ENCODE data around the gene SULT1A3.
"Not testable (repeated sequence)": the region's sequence is repeated elsewhere in the genome, so short reads cannot be mapped to it uniquely, and the experiment has no call there.

Gene SULT1A3

DNA sequence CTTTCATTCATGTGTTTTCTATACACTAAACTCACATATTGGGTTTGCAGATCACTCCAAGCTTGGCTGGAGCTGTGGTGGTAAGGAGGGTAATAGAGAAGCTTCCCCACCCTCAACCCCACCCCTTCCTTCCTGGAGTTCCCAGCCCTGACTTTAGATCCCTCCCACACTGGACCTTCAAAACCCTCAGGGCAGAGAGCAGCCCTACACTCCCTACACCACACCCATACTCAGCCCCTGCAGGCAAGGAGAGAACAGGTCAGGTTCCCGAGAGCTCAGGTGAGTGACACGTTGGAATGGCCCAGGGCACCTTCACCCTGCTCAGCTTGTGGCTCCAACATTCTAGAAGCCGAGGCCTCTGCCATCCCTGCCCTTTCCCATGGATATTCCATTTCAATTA lies at the start of gene SULT1A3:
SULT1A3 (plus strand) TSS at position 207 of the 400 bp plus-strand sequence. CDS start 1,474 bp downstream, outside the sequence.
- not testable (repeated sequence) for DNase-seq (ENCODE audit: low read depth)

DNA sequence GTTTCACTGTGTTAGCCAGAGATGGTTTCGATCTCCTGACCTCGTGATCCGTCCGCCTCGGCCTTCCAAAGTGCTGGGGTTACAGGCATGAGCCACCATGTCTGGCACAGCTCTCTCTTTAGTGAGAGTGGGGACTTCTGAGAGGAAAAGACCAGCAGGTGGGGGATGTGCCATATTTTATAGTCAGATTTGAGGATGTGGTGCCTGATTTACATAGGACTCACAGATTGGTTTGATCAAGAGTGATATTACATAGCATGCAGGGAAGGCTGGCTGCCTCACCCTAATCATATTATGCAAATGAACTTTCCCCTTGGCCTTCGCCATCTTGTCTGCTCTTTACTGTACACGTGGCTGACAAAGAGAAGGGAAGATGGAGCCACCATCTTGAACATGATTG lies 48.0 kb upstream of the SULT1A3 start:
- no peak for DNase-seq (ENCODE audit: low read depth)

DNA sequence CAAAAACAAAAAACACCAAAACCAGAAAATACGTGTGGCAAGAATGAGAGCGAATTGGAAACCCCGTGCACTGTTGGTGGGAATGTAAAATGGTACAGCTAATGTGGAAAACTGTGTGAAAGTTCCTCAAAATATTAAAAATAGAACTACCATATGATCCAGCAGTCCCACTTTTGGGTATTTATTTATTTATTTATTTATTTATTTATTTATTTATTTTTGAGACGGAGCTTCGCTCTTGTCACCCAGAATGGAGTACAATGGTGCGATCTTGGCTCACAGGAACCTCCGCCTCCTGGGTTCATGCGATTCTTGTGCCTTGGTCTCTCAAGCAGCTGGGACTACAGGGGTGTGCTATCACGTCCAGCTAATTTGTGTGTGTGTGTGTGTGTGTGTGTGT lies 46.5 kb upstream of the SULT1A3 start:
- no peak for DNase-seq (ENCODE audit: low read depth)

DNA sequence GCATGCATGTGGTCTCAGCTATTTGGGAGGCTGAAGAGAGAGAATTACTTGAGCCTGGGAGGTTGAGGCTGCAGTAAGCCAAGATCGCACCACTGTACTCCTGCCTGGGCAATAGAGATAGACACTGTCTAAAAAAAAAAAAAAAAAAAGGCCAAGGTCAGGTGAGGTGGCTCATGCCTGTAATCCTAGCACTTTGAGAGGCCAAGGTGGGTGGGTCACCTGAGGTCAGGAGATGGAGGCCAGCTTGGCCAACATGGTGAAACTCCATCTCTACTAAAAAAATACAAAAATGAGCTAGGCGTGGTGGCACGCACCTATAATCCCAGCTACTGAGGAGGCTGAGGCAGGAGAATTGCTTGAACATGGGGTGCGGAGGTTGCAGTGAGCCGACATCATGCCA lies 43.9 kb upstream of the SULT1A3 start:
- no peak for DNase-seq (ENCODE audit: low read depth)

DNA sequence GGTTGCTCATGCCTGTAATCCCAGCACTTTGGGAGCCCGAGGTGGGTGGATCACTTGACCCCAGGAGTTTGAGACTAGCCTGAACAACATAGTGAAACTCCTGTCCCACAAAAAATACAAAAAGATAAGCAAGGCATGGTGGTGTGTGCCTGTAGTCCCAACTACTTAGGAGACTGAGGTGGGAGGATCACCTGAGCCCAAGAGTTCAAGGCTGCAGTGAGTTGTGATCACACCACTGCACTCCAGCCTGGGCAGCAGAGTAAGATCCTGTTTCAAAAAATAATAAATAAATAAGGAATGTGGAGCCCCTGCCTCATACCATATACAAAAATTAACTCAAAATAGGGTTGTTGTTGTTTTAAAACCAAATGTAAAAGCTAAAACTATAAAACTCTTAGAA lies 41.8 kb upstream of the SULT1A3 start:
- DNase-seq (ENCODE audit: low read depth), result no peak

DNA sequence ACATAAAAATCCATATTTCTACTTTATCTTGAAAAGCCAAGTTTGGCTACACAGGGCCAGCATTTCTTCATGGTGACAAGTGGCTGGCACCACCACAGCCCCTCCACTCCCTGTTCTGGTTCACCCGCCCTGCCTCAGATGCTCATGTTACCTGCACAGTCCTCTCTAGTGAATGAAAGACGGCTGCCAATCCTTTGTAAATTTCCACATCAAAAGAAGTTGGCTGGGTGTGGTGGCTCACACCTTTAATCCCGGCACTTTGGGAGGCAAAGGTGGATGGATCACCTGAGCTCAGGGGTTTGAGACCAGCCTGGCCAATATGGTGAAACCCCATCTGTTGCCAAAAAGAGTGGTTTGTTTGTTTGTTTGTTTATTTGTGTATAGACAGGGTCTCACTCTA lies 35.5 kb upstream of the SULT1A3 start:
- DNase-seq (ENCODE audit: low read depth), result no peak

DNA sequence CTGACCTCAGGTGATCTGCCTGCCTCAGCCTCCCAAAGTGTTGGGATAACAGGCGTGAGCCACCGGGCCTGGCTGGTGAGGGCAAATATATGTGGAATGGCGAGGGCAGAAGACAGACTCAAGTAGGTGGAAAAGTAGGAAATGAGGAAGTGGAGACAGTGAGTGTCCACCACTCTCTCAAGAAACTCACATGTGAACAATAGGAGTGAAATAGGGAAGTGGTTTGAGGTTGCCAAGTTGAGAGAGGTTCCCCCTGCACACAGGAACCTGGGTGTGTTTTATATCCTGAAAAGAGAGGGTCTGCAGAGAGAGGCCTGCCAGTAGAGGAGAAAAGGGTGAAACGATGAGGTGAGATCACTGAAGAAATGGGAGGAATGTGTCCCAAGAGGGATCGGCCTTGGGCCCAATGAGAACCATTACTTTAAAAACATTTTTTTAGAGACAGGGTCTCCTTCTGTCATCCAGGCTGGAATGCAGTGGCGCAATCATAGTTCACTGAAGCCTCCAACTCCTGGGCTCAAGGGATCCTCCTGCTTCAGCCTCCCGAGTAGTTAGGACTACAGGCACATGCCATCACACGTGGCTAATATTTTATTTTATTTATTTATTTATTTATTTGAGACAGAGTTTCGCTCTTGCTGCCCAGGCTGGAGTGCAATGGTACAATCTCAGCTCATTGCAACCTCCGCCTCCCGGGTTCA lies 32.7 kb upstream of the SULT1A3 start:
- DNase-seq (ENCODE audit: low read depth), result no peak

DNA sequence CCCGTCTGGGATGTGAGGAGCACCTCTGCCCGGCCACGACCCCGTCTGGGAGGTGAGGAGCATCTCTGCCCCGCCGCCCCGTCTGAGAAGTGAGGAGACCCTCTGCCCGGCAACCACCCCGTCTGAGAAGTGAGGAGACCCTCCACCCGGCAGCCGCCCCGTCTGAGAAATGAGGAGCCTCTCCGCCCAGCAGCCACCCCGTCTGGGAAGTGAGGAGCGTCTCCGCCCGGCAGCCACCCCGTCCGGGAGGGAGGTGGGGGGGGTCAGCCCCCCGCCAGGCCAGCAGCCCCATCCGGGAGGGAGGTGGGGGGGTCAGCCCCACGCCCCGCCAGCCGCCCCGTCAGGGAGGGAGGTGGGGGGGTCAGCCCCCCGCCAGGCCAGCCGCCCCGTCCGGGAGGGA lies 30.3 kb upstream of the SULT1A3 start:
- not testable (repeated sequence) for DNase-seq (ENCODE audit: low read depth)

DNA sequence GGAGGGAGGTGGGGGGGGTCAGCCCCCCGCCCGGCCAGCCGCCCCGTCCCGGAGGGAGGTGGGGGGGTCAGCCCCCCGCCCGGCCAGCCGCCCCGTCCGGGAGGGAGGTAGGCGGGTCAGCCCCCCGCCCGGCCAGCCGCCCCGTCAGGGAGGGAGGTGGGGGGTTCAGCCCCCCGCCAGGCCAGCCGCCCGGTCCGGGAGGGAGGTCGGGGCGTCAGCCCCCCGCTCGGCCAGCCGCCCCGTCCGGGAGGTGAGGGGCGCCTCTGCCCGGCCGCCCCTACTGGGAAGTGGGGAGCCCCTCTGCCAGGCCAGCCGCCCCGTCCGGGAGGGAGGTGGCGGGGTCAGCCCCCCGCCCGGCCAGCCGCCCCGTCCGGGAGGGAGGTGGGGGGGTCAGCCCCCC lies 29.6 kb upstream of the SULT1A3 start:
- DNase-seq (ENCODE audit: low read depth), result not testable (repeated sequence)

DNA sequence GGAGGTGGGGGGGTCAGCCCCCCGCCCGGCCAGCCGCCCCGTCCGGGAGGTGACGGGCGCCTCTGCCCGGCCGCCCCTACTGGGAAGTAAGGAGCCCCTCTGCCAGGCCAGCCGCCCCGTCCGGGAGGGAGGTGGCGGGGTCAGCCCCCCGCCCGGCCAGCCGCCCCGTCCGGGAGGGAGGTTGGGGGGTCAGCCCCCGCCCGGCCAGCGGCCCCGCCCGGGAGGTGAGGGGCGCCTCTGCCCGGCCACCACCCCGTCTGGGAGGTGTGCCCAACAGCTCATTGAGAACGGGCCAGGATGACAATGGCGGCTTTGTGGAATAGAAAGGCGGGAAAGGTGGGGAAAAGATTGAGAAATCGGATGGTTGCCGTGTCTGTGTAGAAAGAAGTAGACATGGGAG lies 28.9 kb upstream of the SULT1A3 start:
- not testable (repeated sequence) for DNase-seq (ENCODE audit: low read depth)

DNA sequence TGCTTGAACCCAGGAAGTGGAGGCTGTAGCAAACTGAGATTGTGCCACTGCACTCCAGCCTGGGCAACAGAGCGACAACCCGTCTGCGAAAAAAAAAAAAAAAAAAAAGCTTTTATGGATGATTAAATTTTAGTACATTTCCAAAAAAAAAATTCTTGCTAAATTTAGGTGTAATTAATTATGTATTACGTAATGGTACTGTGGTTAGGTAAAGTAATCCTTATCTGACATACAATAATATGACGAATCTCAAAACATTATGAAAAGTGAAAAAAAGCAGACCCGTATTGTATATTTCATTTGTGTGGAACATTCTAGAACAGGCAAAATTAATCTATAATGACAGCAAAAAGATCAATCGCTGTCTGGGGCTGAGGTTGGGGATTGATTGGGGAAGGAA lies 26.0 kb upstream of the SULT1A3 start:
- no peak for DNase-seq (ENCODE audit: low read depth)

DNA sequence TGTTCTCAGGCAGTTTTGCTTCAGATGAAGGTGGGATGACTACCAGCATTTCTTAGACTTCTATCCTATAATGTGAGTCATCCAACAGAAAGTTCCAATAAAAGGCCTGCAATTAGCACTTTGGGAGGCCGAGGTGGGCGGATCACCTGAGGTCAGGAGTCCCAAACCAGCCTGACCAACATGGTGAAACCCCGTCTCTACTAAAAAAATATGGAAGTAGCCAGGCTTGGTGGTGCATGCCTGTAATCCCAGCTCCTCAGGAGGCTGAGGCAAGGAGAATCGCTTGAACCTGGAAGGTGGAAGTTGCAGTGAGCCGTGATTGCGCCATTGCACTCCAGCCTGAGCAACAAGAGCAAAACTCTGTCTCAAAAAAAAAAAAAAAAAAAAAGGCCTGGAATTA lies 22.2 kb upstream of the SULT1A3 start:
- DNase-seq (ENCODE audit: low read depth), result not testable (repeated sequence)

DNA sequence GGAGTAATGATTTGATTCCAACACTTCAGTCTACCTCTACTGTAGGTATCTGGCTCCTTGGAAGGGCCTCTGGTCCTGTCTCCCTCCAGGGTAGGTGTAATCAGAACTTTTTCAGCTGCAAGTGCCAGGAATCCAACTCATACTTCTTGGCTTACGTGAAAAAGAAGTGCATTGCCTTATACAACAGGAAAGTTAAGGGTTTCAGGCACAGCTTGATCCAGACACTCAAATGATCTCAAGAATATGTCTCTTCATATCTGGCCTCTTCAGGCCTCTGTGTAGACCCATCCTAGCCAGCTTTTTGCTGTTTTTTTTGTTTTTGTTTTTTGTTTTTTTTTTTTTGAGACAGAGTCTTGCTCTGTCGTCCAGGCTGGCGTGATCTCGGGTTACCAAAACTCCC lies 19.9 kb upstream of the SULT1A3 start:
- no peak for DNase-seq (ENCODE audit: low read depth)

DNA sequence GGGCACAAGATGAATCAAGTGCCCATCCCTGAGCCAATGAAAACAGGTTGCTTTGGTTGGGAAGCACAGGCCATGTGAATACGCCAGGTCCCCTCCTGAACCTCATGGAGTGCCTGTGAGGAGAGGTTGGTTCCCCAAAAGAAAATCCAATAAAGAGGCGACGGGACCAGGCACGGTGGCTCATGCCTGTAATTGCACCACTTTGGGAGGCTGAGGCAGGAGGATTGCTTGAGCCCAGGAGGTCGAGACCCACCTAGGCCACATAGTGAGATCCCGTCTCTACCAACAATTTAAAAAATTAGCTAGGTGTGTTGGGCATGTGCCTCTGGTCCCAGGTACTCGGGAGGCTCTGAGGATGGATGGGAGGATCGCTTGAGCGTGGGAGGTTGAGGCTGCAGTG lies 19.1 kb upstream of the SULT1A3 start:
- no peak for DNase-seq (ENCODE audit: low read depth)

DNA sequence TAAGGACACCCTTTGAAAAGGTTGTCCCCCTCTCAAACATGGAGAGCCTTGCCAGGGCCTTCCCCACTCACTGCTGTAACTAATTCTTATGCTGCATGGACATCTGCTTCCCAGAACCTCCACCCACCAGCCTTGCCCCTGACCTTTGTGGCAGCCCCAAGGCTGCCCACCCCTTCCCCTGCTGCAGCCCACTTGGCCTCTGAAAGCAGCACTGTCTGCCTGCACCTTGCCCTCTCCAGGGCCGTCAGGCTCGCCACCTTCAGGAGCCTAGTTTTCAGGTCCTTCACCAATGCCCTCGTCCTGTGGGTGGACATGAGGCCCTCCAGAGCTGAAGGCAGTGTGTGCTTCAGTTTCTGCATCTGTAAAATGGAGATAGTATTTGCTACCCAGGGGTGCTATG lies 18.3 kb upstream of the SULT1A3 start:
- no peak for DNase-seq (ENCODE audit: low read depth)

DNA sequence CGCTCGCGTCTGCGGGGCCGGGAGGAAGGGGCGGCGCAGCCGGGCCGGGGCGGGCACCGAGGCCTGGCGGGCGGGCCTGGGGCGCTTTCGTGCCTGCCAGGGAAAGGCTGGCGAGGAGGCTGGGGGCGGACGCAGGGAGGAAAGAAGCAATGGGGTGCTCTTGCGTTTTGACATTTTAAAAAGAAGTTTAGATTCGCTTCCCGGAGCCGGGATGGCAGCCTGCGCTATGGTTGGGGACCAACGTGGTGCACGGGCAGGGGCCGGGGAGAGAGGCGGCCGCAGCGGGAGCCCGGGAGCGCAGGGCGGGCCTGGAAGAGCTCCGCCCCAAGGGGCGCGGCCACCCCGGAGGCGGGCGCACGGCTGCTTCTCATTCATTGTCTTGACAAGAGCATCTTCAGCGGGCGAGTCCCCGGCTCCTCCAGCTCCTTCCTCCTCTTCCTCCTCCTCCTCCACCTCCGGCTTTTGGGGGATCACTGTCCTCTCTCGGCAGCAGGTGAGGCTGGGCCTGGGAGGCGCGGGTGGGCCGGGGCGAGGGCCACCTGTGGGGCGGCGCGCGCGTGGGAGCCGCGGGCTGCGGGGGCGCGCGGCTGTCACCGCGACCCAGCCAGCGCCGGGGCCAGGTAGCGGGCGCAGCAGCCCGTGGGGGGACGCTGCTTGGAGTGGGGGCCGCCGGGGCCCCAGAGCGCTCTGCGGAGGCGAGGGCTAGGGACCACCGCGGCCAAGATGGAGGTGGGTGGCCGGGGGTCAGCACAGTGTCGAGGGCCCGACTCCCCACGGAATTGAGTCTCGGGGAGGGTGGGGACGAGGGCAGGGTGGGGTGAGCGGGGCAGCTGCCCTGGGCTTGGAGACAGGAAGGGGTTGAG lies 15.6 kb upstream of the SULT1A3 start, which contains the start of gene CORO1A:
CORO1A (plus strand) TSS at position 370 of the 863 bp plus-strand sequence. CDS start 1,608 bp downstream, outside the sequence.
- peak; percentile 8 for DNase-seq (ENCODE audit: low read depth)

DNA sequence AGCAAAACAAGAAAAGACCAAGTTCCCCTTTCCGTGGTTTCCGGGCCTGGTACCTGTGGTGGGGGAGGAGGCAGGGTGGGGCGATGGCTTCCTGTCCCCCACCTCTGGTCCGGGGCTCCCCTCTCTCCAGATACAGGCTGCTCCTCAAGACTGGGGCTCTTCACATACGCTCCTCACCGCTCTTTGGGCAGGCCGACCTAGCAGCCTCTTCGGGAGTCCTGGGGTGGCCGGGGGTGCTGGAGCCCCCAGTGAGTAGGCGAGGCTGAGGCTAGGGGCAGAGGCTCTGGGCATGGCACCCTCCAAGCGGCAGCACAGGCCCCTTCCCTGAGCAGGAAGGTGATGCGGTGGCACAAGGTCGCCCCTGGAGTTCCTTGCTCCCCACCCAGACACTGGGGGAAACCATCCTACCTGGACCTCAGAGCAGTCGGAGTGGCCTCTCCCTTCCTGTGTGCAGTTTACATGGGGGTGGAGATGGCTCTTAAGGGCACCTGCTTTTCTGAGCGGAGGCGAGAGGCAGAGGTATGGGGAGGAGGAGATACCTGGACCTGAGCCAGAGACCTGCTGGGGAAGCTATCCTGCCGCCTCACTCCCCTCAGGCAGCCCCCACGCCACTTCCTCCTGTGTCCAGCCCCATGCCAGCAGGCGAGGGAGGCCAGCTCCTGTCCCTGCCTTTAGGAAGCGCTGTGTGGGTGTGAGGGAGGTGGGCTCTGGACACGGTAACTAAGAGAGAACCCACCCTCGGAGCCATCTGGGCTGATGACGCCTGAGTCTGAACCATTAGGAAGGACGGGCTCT lies 14.8 kb upstream of the SULT1A3 start:
- DNase-seq (ENCODE audit: low read depth), result no peak

DNA sequence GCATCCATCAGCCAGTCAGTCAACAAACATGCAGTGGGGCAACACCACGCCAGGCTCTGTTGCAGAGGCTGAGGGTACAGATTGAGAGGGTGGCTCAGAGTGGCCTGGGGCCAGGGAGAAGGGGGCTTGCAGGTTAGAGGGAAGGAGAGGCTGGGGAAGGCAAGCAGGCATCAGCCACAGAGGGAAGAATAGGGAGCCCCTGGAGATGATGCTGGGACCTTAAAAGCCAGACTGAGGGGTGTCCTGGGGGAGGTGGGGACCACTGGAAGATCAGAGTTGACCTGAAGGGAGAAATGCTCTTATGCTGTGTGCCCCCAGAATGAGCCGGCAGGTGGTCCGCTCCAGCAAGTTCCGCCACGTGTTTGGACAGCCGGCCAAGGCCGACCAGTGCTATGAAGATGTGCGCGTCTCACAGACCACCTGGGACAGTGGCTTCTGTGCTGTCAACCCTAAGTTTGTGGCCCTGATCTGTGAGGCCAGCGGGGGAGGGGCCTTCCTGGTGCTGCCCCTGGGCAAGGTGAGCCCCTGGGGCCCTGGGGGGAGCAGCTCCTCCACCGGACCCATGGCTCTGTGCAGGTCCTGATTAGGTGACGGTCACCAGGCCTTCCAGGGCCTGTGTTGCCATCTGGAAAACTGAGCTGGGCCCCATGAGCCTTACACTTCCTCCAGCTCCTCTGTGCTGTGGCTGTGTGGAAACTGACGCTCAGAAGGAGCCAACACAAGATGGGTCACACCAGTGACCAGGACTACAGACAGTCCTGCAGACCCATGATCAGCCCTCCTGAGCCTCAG lies 14.0 kb upstream of the SULT1A3 start:
- DNase-seq (ENCODE audit: low read depth), result no peak

DNA sequence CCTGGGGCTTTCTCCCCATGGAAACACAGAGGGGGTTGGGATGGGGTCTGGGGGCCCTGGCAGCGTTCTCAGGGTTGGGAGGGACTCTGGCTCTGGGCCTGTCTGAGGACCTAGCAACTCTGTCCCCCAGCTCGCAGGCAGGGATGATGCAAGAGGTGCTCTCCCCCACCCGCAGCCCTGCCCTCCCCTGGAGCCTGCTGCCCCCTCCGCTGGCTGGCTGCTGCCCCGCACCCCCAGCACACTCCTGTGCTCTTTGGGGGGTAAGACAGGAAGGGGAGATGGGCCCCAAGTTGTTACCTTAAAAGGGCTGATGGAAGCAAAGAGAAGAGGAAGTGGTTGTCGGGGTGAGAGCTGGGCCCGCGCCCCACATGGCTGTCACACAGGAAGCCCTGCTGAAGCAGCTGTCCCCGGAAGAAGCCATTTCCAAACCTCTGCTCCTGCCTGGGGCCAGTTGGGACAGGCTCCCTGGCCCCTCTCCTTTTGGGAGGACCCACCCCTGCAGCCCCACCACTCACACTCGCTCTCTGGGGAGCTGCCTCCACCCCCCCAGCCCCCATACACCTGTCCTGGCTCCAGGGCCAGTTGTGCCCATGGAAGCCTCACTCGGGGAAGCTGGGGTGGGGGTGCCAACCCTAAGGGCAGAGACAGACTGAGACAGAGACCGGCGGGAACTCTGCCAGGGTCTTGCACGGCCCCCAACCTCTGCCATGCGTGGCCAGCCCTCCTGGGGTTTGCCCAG lies 13.2 kb upstream of the SULT1A3 start:
- DNase-seq (ENCODE audit: low read depth), result no peak

DNA sequence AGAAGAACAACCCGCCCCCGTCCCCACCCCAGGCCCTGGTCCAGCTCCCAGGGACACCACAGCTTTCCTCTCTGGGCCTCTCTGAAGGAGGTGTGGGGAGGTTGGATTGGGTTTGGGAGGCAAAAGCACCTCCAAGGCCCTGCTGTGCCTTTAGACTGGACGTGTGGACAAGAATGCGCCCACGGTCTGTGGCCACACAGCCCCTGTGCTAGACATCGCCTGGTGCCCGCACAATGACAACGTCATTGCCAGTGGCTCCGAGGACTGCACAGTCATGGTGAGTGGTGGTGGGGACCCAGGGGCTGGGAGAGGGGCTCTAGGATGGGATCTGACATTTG lies 12.6 kb upstream of the SULT1A3 start:
- DNase-seq (ENCODE audit: low read depth), result no peak
